K562 (cell line): Measurements from ENCODE around the gene TACC3.

Source experiments
- CAMTA2 ChIP-seq: fragments of 250-450 bp; sonication (Bioruptor Pico); conservative IDR thresholded peaks from 2 replicates; pipeline ENCODE4 v1.5.1; 2022
- CTCF ChIP-seq, 3 experiments: IDR thresholded peaks in 2 of 3; conservative IDR thresholded peaks in 1 of 3; 2 replicates each; pipeline ENCODE4 v1.5.1; 2011 to 2012; ENCODE audit warnings: low read length in 3 of 3, mild to moderate bottlenecking in 3 of 3, control low read depth in 2 of 3, improper control_type of control experiment in 1 of 3, inconsistent platforms in 1 of 3, low read depth in 1 of 3, mixed read lengths in 1 of 3, moderate library complexity in 1 of 3; ENCODE audit not compliant: insufficient read depth in 2 of 3
- FOXA1 ChIP-seq: fragments of 450-650 bp; IDR thresholded peaks from 2 replicates; pipeline ENCODE4 v1.6.1; 2016; ENCODE audit warnings: mild to moderate bottlenecking, borderline replicate concordance
- GABPA ChIP-seq: fragments of 200-800 bp; sonication (Bioruptor generic); conservative IDR thresholded peaks from 2 replicates; pipeline ENCODE4 v1.6.1; 2016; ENCODE audit warnings: low read depth, missing genetic modification characterization, missing compliant biosample characterization
- GATAD2B ChIP-seq: fragments of 450-650 bp; IDR thresholded peaks from 2 replicates; pipeline ENCODE4 v1.6.1; 2017; ENCODE audit warnings: mild to moderate bottlenecking, borderline replicate concordance
- KHSRP ChIP-seq: fragments of 450-650 bp; IDR thresholded peaks from 2 replicates; pipeline ENCODE4 v1.6.1; 2017
- MAZ ChIP-seq, 2 experiments: fragments of 450-650 bp in 1 of 2; sonication (generic) in 1 of 2; formaldehyde crosslinking; IDR thresholded peaks in 1 of 2; conservative IDR thresholded peaks in 1 of 2; 2 replicates each; pipeline versions ENCODE4 v1.4.0 to v1.5.0; 2020; ENCODE audit warnings: mild to moderate bottlenecking in 1 of 2, missing genetic modification reagents in 1 of 2
- MTF1 ChIP-seq: fragments of 250-450 bp; sonication (Bioruptor Pico); IDR thresholded peaks from 2 replicates; pipeline ENCODE4 v1.9.0; 2021; ENCODE audit warnings: moderate library complexity, mild to moderate bottlenecking, inconsistent platforms, borderline replicate concordance
- NRF1 ChIP-seq, 2 experiments: fragments of 450-650 bp; IDR thresholded peaks in 1 of 2; conservative IDR thresholded peaks in 1 of 2; 2 replicates each; pipeline ENCODE4 v1.6.1; 2014; ENCODE audit warnings: mild to moderate bottlenecking in 2 of 2
- POLR2A ChIP-seq: fragments of 450-650 bp; conservative IDR thresholded peaks from 2 replicates; pipeline ENCODE4 v1.6.1; 2016
- POLR2AphosphoS5 ChIP-seq: IDR thresholded peaks from 2 replicates; pipeline ENCODE4 v1.6.1; 2011; ENCODE audit warnings: mild to moderate bottlenecking, low read depth, low read length, moderate library complexity; ENCODE audit not compliant: control insufficient read depth, insufficient read depth
- SMARCB1 ChIP-seq: IDR thresholded peaks from 2 replicates; pipeline ENCODE4 v1.6.1; 2011; ENCODE audit warnings: improper control_type of control experiment, low read depth; ENCODE audit not compliant: insufficient read length
- ZNF785 ChIP-seq: fragments of 250-450 bp; sonication (Bioruptor Pico); IDR thresholded peaks from 2 replicates; pipeline ENCODE4 v1.4.0; 2020; ENCODE audit warnings: mild to moderate bottlenecking

- TF ChIP-seq ZNF785 (CRISPR knock-in tag) (no peak), NRF1 (conservative IDR thresholded peaks at IDR 0.05 in 1 of 2, IDR thresholded peaks at IDR 0.05 in 1 of 2) (no peak), MTF1 (CRISPR knock-in tag) (no peak), POLR2A (no peak), GATAD2B (no peak), SMARCB1 (no peak), KHSRP (no peak), CTCF (IDR thresholded peaks at IDR 0.05 in 2 of 3, conservative IDR thresholded peaks at IDR 0.05 in 1 of 3; ENCODE audit: insufficient read depth in 2 of 3, low read depth in 1 of 3, low read length in 3 of 3) (no peak), FOXA1 (no peak), POLR2AphosphoS5 (no peak), MAZ (CRISPR knock-in tag; conservative IDR thresholded peaks at IDR 0.05 in 1 of 2, IDR thresholded peaks at IDR 0.05 in 1 of 2) (no peak), GABPA (tag) (no peak), CAMTA2 (CRISPR knock-in tag) (no peak)
Measured at GRCh38 chr4:1685235-1686150, 35.8 kb upstream of the TACC3 start.
